GM19238 (cell line): ENCODE data around the gene NDUFAF5.

Source experiments
- DNase-seq: peaks from one replicate; pipeline ENCODE4 v3.0.0; 2011; ENCODE audit warnings: low spot score; ENCODE audit not compliant: insufficient read length

Gene NDUFAF5

DNA sequence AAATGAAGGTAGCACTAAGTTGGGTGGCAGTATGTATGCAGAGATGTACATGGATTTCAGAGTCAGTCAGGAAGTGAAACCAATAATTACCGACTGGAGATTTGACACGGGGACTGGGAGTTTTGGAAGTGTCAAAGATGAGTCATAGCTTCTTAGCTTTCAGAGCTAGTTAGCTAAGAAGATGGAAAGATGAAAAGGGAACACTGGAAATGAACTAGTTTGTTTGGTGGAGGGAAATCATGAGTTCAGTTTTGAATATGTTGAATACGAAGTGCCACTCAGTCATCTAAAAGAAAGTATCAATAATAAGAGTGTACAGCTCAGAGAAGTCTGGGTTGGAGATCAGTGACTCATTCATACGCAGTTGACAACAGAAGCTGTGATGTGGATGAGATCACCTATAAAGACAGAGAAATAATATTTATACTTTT lies 7.6 kb upstream of the NDUFAF5 start:
- DNase-seq, result no peak

DNA sequence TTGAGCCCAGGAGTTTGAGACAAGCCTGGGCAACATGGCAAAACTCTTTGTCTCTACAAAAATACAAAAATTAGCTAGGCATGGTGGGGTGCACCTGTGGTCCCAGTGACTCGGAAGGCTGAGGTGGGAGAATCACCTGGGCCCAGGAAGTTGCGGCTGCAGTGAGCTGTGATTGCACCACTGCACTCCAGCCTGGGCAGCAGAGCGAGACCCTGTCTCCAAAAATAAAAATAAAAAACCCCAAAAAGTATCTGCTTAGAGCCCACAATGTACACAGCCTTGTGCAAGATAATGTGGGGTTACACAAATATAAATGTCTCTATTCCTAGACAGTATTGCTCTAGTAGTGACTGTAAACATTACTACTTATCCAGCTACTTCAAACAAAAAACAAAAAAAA lies 6.0 kb upstream of the NDUFAF5 start:
- DNase-seq, result no peak

DNA sequence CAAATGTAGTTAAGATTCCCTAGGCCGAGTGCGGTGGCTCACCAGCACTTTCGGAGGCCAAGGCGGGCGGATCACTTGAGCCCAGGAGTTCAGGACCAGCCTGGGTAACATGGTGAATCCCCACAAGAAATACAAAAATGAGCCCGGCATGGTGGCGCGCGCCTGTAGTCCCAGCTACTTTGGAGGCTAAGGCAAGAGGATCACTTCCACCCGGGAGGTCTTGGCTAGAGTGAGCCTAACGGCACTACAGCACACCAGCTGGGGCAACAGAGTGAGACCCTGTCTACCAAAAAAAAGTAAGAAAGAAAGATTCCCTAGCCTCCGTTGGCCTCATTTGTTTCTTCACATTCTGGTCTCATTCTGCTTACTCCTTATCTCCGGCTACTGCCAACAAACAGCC lies 1.3 kb upstream of the NDUFAF5 start:
- DNase-seq, result no peak

DNA sequence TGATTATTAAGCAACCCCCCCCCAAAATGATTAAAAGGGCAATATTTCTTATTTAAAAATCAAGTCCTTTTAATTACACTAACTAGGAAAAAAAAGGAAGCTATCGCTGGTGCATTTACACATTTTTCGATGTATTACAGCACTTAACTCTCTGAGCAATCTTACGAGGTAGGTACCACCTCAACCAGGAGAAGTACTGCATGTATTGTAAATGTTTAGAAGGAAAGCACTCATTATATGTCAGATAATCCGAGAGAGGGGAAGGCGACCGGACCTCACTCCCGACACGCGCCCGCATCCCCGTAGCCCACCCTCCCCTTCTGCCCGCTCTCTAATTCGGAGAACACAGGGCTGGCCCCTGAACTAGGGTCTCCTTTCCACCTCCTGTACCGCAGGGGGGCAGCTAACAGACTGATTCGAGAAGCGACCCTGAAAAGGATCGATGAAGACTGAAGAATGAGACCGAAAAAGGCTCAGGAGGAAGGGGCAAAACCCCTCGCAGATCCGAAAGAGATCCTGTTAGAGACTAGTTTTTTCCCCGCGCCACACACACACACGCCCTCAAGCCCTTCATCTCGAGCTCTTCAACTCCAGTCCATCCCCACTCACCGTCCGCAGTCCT lies 446 bp upstream of the NDUFAF5 start:
- DNase-seq, result no peak

DNA sequence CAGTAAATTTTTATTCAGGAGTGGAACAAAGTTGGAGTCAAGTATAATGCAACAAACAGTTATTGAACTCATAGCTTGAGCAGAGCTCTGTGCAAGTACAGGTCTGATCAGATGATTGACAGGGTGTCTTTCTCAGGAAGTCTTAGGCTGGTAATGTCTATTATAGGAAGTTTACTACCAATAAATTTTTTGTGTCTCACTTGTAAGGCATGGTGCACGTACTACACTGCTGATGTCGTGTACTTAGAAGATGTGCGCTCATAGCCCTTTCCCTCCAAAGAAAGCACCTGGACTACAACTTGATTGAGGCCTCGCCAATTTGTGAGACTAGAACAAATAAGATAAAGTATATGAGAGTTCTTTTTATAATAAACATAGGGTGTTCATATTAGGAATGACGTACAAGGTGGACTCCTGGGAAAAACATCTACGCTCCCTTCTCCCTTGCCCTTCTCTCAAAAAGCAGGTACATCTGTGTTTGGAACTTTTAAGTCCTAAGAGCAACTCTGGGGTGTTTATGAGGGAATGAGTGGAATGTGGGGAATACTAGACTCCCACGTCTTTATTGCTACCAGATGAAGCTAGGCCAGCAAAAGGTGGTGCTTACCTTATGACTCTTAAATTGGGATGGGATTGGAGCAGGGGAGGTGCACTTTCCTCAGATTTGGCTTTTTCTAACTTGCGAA lies 1.5 kb downstream of the NDUFAF5 start:
- DNase-seq, result no peak

DNA sequence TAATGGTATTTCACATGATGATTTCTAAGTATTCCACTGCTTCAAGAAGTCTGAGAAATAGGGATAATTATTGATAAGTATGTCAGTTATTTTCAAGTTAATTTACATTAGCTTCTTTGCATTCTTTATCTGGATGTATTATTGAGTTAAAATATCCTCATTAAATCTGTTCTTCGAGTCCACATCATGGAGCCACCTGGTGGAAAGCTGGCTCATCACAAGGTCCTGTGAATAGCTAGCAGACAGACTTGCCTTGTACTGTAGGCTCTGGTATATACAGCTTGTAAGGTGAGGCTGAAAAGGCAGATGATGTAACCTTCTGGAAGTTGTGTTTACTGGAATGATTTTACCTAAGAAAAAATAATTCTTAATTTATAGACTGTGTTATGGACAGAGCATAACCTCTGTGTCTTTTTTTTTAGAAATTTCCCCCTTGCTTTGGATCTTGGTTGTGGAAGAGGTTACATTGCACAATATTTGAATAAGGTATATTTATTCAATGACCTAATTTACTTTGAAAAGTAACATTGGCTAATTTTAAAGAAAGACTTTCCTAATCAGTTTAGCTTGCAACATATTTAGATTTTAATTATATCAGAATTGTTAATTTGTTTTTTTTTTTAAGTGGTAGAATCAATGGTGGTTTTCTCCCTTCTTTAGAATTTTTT lies 3.5 kb downstream of the NDUFAF5 start:
- peak; percentile 14 for DNase-seq

DNA sequence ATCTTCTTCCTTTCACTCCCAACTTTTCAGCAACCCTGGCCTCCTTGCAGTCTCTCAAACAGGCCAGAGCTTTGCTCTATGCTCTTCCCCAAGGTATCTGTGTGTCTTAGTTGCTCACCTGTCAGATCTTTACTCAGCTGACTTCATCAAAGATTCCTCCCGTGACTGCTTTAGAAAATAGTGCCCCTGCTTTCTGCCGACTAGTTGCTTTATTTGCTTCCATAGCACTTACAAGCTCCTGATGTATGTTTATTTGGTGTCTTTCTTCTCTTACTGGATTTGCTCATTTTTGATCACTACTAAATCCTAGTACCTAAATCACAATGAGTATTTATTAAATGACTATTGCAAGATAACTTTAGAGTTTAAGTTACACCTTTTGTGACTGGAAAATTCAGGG lies 5.9 kb downstream of the NDUFAF5 start:
- DNase-seq, result no peak

DNA sequence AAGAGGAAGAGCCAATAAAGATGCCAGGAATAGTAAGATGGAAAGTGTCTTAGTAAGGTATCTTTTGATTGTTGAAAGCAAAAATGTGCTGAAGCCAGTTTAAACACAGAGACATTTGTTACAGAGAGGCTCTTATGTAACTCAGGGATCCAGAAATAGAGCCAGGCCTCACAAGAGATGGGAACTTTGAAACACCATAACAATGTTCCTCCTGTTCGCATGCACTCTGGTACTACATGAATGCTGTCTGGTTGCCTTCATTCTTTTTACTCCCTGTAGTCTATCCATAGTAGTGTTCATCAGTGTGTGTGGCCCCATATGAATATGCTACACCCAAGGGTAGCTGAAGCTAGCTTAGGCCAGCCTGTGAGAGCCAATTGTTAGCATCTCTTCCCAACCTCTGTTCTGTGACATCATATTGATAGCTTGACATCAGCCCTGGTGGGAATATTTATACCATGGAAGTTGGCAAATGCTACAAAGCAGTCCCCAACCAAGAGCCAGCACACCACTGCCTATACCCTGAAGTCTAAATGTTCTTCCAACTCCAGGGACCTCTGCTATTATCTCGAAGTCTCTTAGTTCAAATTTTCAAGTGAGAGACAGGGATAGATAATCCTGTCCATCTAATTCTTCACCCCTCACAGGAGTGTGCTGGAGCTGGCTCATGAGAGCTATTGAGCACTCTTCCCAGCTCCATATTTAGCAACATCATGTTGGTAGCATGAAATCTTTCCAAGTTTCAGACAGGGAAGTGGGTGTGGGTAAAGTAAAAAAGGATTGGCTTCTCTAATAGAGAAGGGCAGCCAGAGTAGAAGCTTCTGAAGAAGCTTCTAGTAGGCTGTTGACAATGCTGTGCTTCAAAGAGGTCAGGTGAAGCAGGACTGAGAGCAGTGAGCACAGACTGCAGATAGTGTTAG lies 7.0 kb downstream of the NDUFAF5 start:
- DNase-seq, result no peak

DNA sequence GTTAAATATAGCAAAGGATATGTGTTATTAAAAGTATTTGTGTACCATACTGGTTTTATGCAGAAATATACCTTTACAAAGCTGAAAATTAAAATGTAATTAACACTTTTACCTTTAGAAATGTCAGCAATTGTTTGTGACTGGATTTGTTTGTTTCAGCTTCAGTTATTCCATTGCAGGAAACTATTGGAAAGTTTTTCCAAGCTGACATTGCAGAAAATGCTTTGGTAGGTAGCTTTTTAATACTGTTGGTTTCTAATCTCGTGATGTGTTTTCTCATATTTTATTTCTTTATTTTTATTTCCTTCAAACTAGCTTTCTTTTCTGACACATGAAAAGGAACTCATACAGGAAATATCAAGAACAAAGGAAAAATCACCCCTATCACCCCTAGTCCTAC lies 8.2 kb downstream of the NDUFAF5 start:
- no peak for DNase-seq

DNA sequence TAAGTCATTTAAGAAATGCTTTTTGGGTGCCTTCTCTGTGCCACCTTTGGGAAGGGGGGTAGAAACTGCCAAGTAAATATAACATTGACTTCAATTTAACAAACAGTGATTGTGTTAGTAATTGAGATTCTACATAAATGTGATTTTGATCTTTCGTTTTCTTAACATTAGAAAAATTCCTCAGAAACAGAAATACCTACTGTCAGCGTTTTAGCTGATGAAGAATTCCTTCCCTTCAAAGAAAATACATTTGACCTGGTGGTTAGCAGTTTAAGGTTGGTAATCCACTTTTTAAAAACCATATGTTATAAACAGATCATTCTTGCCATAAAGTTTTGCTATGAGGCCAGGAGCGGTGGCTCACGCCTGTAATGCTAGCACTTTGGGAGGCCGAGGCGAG lies 9.8 kb downstream of the NDUFAF5 start:
- DNase-seq, result no peak

DNA sequence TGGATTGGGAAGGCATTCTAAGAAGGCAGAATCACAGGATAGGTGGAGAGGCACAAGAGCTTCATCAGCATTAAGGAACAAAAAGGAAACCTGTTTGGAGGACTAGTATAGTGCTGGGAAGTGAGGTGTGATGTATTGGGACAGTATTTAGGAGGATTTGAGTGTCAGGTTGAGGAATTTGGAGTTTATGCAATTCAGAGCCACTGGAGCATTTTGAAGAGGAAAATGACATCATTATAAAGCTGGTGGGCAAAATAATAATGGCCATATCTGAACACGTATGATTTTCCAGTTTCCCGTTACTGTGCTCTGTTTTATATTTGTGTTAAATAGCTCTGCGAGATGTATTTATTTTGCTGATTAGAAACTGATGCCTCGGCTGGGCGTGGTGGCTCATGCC lies 14.2 kb downstream of the NDUFAF5 start:
- no peak for DNase-seq

DNA sequence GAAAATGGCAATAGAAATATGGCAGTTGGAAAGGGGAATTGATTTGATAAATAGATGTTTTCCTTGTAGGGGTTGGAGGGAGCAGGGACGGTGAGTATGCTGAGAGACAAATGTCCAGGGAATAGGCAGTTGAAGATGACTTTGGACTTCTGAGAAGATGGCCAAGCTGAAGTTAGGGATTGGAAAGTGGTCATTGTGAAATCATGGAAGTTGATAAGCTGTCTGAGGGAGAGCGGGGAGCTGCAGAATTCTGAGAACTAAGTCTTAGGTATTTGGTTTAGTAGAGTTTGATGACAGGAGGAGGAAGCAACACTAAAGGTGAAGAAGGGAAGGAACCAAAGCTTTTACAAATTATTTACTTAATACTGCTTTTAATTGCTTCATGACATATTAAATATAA lies 15.1 kb downstream of the NDUFAF5 start:
- no peak for DNase-seq

DNA sequence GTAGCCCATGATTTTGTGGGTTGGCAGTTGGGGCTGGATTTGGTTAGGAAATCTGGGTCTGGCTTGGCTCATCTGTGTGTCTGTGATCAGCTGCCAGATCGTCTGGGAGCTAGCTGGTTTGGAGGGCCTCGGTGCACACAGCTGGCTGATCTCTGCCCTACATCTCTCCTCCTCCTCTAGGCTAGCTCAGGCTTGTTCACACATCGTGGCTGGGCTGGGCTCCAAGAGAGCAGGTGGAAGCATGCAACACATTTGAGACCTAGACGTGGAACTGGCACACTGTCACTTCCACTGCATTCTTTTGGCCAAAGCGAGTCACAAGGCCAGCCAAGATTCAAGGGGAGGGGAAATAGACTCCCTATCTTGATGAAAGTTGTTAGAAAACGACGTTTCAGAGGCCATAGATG lies 15.9 kb downstream of the NDUFAF5 start:
- DNase-seq, result no peak

DNA sequence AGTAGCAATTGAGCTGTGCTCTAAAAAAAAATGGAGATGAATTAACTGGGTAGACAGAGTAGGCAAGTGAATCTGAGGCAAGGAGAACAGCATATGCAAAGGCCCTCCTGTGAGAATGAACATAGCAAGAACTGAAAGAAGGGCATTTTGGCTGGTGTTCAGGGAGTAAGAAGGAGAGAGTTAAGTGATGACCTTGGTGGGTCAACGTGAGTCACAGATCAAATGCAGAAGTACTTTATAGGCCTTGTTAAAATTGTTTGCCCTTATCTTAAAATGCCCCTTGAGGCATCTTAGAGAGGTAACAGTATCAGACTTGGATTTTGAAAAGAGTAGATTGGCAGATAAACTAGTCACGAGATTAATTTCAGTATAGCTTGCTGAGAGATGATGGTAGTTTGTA lies 24.5 kb downstream of the NDUFAF5 start:
- DNase-seq, result no peak

DNA sequence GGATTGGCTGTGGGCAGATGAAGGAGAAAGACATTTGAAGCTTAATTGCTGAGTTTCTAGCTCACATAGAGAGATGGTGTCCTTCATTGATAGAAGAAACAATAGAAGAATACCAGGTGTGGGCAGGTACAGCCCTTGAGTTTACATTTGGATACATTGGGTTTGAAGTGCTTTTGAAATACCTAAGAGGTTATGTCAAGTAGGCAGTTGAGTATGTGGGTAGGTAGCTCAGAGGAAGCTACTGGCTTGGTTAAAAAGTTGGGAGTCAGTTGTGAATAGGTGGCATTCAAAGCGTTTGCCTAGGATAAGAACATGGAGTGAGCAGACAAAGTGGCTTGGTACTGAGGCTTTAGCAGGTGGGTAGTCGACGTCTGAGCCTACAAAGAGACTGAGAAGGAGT lies 25.0 kb downstream of the NDUFAF5 start:
- DNase-seq, result no peak

DNA sequence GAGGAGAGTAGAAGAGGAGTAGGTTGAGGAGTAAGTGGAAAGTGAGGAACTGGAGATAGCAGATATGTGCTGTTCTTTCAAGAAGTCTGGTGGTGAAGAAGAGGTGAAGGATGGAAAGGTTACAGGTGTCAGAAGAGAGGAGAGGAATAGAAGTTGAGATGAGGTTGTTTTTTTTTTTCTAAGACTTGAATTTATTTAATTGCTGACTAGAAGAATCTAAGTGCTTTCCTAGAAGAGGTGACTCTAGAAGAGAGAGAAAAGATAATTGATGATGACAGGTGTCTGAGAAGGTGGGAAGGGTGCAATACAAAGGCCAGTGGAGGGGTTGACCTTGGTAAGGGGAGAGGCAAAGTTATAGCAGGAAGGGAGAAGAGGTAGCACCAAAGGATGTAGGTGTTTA lies 25.6 kb downstream of the NDUFAF5 start:
- no peak for DNase-seq

DNA sequence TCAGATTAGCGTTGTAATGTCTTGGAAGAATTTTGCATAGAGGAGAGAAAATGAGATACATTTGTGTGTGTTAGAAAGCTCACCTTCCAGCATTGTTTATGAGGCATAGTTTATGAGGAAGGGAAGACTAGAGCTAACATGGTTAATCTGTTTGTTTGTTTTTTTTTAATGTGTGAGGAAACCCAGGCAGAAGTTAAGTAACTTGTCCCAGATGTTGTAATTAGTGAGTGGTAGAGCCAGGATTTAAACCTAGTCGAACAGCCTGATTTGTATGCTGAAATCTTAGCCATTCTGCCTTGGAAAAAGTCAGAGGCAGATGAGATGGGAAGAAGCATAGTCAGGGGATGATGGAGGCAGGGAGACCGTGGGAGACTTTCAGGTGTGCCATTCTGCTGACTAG lies 29.1 kb downstream of the NDUFAF5 start:
- DNase-seq, result no peak

DNA sequence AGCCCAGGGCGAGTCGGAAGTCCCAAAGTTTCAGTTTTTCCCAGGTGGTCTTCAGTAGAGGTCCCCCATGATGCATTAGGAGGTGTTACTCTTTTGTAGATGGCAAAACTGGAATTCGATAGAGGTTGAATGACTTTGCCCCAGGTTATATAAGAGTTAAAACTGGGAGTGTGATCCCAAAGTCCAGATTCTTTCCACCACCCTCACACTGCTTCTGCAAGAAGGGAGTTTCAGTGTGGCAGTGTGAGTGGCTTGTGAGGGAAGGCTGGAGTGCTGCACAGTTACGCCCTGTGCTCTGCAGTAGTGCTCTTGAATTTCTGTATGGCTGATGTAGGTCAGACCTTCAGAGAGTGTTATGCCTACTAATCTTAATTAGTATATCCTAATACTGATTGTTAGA lies 29.8 kb downstream of the NDUFAF5 start:
- DNase-seq, result no peak

DNA sequence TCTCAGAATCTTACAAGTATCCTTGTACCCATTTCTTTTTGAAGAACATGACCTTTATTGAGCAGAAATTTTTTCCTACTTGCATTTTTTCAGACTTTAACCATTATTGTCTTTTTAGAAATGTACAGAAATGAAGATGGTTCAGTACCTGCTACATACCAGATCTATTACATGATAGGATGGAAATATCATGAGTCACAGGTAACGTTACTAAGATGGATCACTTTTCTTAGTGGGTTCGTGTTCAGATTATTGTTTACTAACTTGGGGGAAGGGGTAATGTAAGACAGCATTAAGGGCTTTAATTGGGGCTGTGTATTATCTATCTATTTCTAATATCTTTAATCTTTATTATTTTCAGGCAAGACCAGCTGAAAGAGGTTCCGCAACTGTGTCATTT lies 31.9 kb downstream of the NDUFAF5 start:
- no peak for DNase-seq

DNA sequence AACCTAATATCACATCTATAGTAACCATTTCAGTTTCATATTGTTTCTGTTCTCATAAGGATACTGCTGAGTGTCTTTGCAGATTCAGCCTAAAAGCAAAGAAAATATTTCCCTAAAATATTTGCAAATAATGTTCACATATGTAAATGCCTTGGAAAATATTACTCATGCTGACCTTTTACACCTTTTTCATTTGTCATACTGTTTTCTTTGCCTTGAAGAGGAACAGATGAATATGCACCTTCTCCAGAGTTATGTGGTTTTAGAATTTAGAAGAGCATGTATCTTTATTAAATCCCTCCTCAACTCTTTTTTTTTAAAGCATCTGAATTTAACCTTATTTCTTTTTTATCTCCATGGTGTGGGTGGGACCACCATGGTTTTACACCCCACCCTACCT lies 32.5 kb downstream of the NDUFAF5 start:
- DNase-seq, result no peak

DNA sequence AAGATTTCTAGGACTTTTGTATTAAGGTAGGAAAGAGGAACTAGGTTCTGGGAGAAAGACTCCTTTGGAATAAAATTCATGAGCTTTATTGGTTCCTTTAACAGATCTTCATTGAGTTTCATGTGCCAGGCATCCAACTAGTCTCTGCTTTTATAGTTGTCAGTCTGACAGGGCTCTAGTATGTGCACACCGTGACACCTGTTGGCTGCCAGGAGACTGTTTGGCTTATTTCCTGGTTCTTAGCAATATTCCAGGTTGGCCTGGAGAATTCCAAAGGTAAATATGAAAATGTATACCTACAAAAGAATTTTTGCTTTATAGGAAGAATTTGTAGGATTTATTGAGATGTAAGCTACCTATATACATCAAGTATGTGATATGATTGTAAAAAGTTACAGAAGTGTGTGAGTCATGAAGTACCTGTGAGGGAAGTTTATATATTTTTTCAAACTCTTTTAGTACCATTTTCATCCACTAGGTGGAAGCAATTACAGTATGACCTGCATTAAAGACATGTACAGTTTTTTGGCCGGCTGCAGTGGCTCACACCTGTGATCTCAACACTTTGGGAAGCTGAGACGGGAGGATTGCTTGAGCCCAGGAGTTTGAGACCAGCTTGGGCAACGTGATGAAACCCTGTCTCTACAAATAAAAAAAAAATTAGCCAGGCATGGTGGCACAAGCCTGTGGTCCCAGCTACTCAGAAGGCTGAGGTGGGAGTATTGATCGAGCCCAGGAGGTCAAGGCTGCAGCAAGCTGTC lies 35.2 kb downstream of the NDUFAF5 start:
- peak; percentile 16 for DNase-seq
